Tibial nerve (tissue), 4 donors: ENCODE data around the gene TFE3. TPM values are rescaled to one million over a fixed set of nuclear protein-coding genes. Genes with fewer than 3 reads are reported as not detected.
"Not testable (repeated sequence)": the region's sequence is repeated elsewhere in the genome, so short reads cannot be mapped to it uniquely, and the experiment has no call there.

Experiments
- DNase-seq, 2 donors: peaks; one replicate each; pipeline ENCODE4 v3.0.0-alpha.2; 2019; ENCODE audit warnings: low spot score in 2 of 2
- H3K27ac ChIP-seq, 4 donors: fragments of 200-600 bp; sonication (generic) in 3 of 4; one replicate each; pipeline ENCODE4 v1.5.1; 2017 to 2019; ENCODE audit warnings: mild to moderate bottlenecking in 1 of 4
- H3K27me3 ChIP-seq, 2 donors: fragments of 200-600 bp; sonication (generic) in 1 of 2; one replicate each; pipeline versions ENCODE4 v1.5.1 to v1.6.0; 2017 to 2019
- H3K36me3 ChIP-seq, 3 donors: fragments of 200-600 bp; sonication (generic); one replicate each; pipeline ENCODE4 v1.5.1; 2018 to 2019
- H3K4me1 ChIP-seq, 4 donors: fragments of 200-600 bp; sonication (generic) in 3 of 4; one replicate each; pipeline ENCODE4 v1.5.1; 2017 to 2019
- H3K4me3 ChIP-seq, 4 donors: fragments of 200-600 bp; sonication (generic) in 3 of 4; one replicate each; pipeline ENCODE4 v1.5.1; 2017 to 2019; ENCODE audit warnings: mild to moderate bottlenecking in 1 of 4, moderate library complexity in 1 of 4
- H3K9me3 ChIP-seq, 4 donors: fragments of 200-600 bp; sonication (generic) in 3 of 4; one replicate each; pipeline ENCODE4 v1.5.1; 2017 to 2019
- EP300 ChIP-seq, 2 donors: sonication (generic); formaldehyde crosslinking; IDR thresholded peaks; one replicate each; pipeline ENCODE4 v1.6.1; 2017; ENCODE audit warnings: antibody characterized with exemption in 2 of 2, mild to moderate bottlenecking in 1 of 2
- POLR2A ChIP-seq, 2 donors: fragments of 450-650 bp; IDR thresholded peaks; one replicate each; pipeline ENCODE4 v1.6.1; 2017; ENCODE audit warnings: antibody characterized with exemption in 2 of 2, mild to moderate bottlenecking in 2 of 2, moderate library complexity in 2 of 2
- WGBS, 2 donors: methylation state at CpG; one replicate each; pipeline ENCODE4 v1.1.5; 2018; 5-methylcytosine and 5-hydroxymethylcytosine counted together
- small RNA-seq: library from RNA; depleted of rRNA; stranded (forward); fragments of <200 nt; gene quantifications from one replicate; pipeline ENCODE3, GENCODE V24; 2016
- total RNA-seq, 4 donors: library from RNA; depleted of rRNA; stranded (reverse); fragments of >200 nt; gene quantifications; one replicate each; pipeline ENCODE4 v1.1.0, GENCODE V29; 2016
- TF ChIP-seq, protein P1 (sequence below), 5 experiments: fragments of 200-600 bp in 3 of 5; fragments of 450-650 bp in 2 of 5; sonication (generic) in 3 of 5; IDR thresholded peaks; one replicate each; pipeline ENCODE4 v1.5.1; 2016 to 2019; ENCODE audit warnings: antibody characterized with exemption in 5 of 5, mild to moderate bottlenecking in 3 of 5, moderate library complexity in 2 of 5

Gene TFE3
- total RNA-seq, 4 donors from 2014 or later: 98.6 to 124 (median 117) TPM

DNA sequence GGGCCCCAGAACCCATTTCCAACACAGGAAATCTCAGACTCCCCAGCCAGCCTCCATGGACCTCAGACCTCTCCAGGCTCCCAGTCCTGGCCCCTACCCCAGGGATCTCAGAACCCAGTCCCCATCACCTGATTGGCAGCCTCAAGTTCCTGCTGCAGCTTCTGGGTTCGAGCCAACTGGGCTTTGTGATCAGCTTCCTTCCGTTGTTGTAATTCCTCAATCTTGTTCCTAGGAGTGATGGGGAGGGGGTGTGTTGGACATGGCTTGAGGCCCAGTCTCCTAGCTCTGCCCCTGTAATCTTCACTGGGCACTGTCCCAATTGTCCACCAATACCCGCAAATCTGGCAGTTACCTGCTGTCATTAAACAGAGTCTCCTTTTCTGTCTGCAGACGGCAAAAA, 53.7 kb downstream of the TFE3 start:
- 70 to 85% methylated on average over 4 of the region's 4 CpGs for WGBS, 2 donors
- Histone ChIP-seq H3K4me1 (no peaks in the 10 kb centered on the region), H3K36me3 (peaks cover 0 to 69% (median 0%) of the 10 kb centered on the region in 3 donors), H3K27me3 (no peaks in the 10 kb centered on the region), H3K4me3 (no peak overlapping the region), H3K9me3 (no peaks in the 10 kb centered on the region), H3K27ac (no peak overlapping the region)
- no peak for DNase-seq
- TF ChIP-seq, protein P1, sequence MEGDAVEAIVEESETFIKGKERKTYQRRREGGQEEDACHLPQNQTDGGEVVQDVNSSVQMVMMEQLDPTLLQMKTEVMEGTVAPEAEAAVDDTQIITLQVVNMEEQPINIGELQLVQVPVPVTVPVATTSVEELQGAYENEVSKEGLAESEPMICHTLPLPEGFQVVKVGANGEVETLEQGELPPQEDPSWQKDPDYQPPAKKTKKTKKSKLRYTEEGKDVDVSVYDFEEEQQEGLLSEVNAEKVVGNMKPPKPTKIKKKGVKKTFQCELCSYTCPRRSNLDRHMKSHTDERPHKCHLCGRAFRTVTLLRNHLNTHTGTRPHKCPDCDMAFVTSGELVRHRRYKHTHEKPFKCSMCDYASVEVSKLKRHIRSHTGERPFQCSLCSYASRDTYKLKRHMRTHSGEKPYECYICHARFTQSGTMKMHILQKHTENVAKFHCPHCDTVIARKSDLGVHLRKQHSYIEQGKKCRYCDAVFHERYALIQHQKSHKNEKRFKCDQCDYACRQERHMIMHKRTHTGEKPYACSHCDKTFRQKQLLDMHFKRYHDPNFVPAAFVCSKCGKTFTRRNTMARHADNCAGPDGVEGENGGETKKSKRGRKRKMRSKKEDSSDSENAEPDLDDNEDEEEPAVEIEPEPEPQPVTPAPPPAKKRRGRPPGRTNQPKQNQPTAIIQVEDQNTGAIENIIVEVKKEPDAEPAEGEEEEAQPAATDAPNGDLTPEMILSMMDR (IDR thresholded peaks at IDR 0.05): no peak

DNA sequence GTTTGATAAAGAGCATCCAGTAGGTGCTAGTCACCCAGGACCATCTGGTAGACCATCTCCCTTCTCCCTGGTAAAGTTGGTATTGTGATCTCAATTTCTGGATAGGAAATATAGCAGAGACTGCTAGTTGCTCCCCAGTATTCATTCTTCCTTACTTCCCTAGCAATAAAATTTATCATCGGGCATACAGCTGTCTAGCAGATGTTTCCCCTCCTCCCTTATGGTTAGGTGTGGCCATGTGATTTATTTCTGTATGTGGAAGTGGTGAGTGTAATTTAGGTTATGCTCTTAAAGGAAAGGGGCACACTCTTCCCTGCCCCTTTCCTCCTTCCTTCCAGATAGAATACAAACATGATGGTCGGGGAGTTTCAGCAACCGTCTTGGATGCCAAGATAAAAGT, 59.3 kb downstream of the TFE3 start:
- H3K9me3 ChIP-seq: no peaks in the 10 kb centered on the region
- DNase-seq: no peak
- no peaks in the 10 kb centered on the region for H3K27me3 ChIP-seq
- 85 to 92% methylated on average over 3 of the region's 3 CpGs for WGBS, 2 donors
- H3K4me1 ChIP-seq: no peaks in the 10 kb centered on the region
- peaks cover 0 to 72% (median 0%) of the 10 kb centered on the region in 3 donors for H3K36me3 ChIP-seq
- no peak overlapping the region for H3K27ac ChIP-seq
- H3K4me3 ChIP-seq: no peak overlapping the region
- TF ChIP-seq, protein P1 (IDR thresholded peaks at IDR 0.05): no peak
- TF ChIP-seq EP300 (IDR thresholded peaks at IDR 0.05) (no peak), POLR2A (IDR thresholded peaks at IDR 0.05) (no peak)

DNA sequence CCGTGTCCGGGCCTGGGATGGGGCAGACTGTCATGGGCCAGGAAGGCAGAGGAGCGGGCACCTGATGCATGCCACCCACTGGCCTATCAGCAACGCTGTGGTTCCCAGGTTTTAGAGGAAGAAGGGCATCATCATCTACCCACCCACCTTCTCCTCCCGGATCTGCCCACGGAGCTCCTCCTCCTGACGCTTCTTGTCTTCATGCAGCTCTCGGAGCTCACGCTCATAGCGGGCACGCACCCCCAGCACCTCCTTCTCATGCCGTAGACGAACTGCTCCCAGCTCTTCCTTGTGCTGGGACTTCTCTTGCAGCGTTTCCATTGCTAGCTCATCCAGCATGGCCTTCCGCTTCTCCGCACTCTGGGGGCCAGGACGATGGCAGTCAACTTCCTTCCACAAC, 60.1 kb downstream of the TFE3 start:
- WGBS, 2 donors: 87 to 90% methylated on average over 15 to 17 of the region's 17 CpGs
- Histone ChIP-seq H3K27me3 (no peaks in the 10 kb centered on the region), H3K4me3 (no peak overlapping the region), H3K4me1 (no peaks in the 10 kb centered on the region), H3K27ac (no peak overlapping the region), H3K9me3 (no peaks in the 10 kb centered on the region), H3K36me3 (peaks cover 0 to 72% (median 0%) of the 10 kb centered on the region in 3 donors)
- no peak for DNase-seq
- TF ChIP-seq, protein P1 (IDR thresholded peaks at IDR 0.05): no peak

DNA sequence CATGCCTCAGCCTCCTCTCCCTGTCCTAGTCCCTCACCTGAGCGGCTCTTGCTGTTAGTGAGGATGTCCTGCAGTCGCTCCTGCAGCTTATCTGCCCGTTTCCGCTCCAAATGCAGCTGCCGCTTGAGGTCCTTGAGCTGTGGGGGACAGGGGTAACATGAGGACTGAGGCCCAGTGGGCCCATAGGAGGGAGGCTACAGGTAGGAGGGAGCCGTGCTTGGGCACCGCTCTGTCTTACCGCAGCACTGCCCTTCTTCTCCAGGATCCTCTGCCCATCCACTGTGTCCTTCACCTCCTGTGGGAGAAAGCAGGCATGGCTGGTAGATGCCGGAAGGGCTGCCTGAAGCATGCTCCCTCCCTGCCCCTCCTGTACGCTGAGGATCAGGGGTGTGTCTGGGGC, 62.0 kb downstream of the TFE3 start:
- no peak overlapping the region for H3K4me3 ChIP-seq
- peaks cover 0 to 69% (median 0%) of the 10 kb centered on the region in 3 donors for H3K36me3 ChIP-seq
- DNase-seq: no peak
- TF ChIP-seq, protein P1 (IDR thresholded peaks at IDR 0.05): no peak
- TF ChIP-seq POLR2A (IDR thresholded peaks at IDR 0.05): no peak
- no peak for TF ChIP-seq EP300 (IDR thresholded peaks at IDR 0.05)
- no peaks in the 10 kb centered on the region for H3K27me3 ChIP-seq
- H3K9me3 ChIP-seq: no peaks in the 10 kb centered on the region
- WGBS, 2 donors: 88 to 95% methylated on average over 8 to 10 of the region's 10 CpGs
- no peak overlapping the region for H3K27ac ChIP-seq
- H3K4me1 ChIP-seq: no peaks in the 10 kb centered on the region

DNA sequence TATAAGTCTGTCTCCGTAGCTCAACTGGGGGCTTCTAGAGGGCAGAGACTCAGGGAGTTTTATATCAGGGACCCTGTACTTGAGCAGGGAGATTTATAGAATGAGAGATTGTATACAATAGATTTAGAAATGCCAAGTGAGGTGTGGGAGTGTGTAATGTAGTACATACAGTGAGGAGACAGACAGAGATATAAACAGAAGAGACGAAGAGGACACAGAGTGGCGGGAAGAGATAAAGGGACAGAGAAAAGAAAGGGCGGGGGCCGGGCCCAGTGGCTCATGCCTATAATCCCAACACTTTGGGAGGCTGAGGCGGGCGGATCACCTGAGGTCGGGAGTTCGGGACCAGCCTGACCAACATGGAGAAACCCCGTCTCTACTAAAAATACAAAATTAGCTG, 62.8 kb downstream of the TFE3 start:
- not testable (repeated sequence) for H3K27me3 ChIP-seq, H3K4me1 ChIP-seq, H3K9me3 ChIP-seq, H3K4me3 ChIP-seq, H3K27ac ChIP-seq, DNase-seq
- peaks cover 0 to 77% (median 0%) of the 10 kb centered on the region in 3 donors for H3K36me3 ChIP-seq
- WGBS, 2 donors: 84 to 88% methylated on average over 10 of the region's 10 CpGs

Small RNA genes lying within 50 kb of the gene (small RNA-seq; reads per million reads assigned to genes)
- gene RNU4-52P: not detected

Other genes starting within 250 kb of the TFE3 start
- gene HDAC6, start 241.3 kb downstream of the TFE3 start, total RNA-seq: 100 to 1,000 TPM; 101 to 160 (median 120) TPM
- gene ERAS, start 216.8 kb downstream of the TFE3 start, total RNA-seq: not detected
- gene PCSK1N, start 207.7 kb downstream of the TFE3 start, total RNA-seq: 10 to 100 TPM in 1 of 4 donors, 1 to 10 TPM in 3; 5.0 to 21.8 (median 7.3) TPM
- gene TIMM17B, start 145.6 kb downstream of the TFE3 start, total RNA-seq: 10 to 100 TPM; 42.0 to 66.6 (median 47.1) TPM
- gene PQBP1, start 145.4 kb downstream of the TFE3 start, total RNA-seq: 10 to 100 TPM; 40.4 to 60.3 (median 48.7) TPM
- 10 to 100 TPM; 17.0 to 35.5 (median 17.1) TPM for gene SLC35A2, start 131.7 kb downstream of the TFE3 start, total RNA-seq
- 1 to 10 TPM; 4.9 to 8.4 (median 6.8) TPM for gene PIM2, start 124.3 kb downstream of the TFE3 start, total RNA-seq
- gene OTUD5, start 85.8 kb downstream of the TFE3 start, total RNA-seq: 10 to 100 TPM; 39.8 to 79.2 (median 51.6) TPM
- gene KCND1, start 71.5 kb downstream of the TFE3 start, total RNA-seq: 1 to 10 TPM; 2.1 to 7.5 (median 4.2) TPM
- gene GRIPAP1, start 41.1 kb downstream of the TFE3 start, total RNA-seq: 10 to 100 TPM; 42.5 to 76.2 (median 58.6) TPM
- gene CCDC120, start 15.6 kb upstream of the TFE3 start, total RNA-seq: 1 to 10 TPM; 4.1 to 6.6 (median 4.5) TPM
- 10 to 100 TPM; 16.5 to 28.8 (median 19.9) TPM for gene PRAF2, start 30.6 kb upstream of the TFE3 start, total RNA-seq
- gene WDR45, start 36.5 kb upstream of the TFE3 start, total RNA-seq: 100 to 1,000 TPM in 2 of 4 donors, 10 to 100 TPM in 2; 90.9 to 108 (median 97.7) TPM
- gene GPKOW, start 80.4 kb upstream of the TFE3 start, total RNA-seq: 10 to 100 TPM; 28.8 to 38.8 (median 36.1) TPM
- 1 to 10 TPM; 1.7 to 8.1 (median 2.3) TPM for gene MAGIX, start 119.4 kb upstream of the TFE3 start, total RNA-seq
- gene PLP2, start 128.5 kb upstream of the TFE3 start, total RNA-seq: 10 to 100 TPM; 22.0 to 34.7 (median 31.5) TPM
- gene PRICKLE3, start 143.0 kb upstream of the TFE3 start, total RNA-seq: 10 to 100 TPM; 18.2 to 32.4 (median 24.4) TPM
- gene SYP, start 156.8 kb upstream of the TFE3 start, total RNA-seq: 1 to 10 TPM; 3.1 to 9.9 (median 7.7) TPM
- 1 to 10 TPM in 1 of 4 donors, under 1 TPM in 3; under 0.01 to 1.0 (median 0.40) TPM for gene CACNA1F, start 190.0 kb upstream of the TFE3 start, total RNA-seq
- 10 to 100 TPM; 10.5 to 20.7 (median 12.0) TPM for gene CCDC22, start 192.1 kb upstream of the TFE3 start, total RNA-seq
- gene FOXP3, start 221.4 kb upstream of the TFE3 start, total RNA-seq: under 1 TPM in 2 of 4 donors, not detected in 2; 0.20 to 0.42 TPM
- 10 to 100 TPM; 20.9 to 36.9 (median 27.1) TPM for gene PPP1R3F, start 226.4 kb upstream of the TFE3 start, total RNA-seq